Activated T-helper 17 cell treated with anti-CD3 and anti-CD28 coated beads, Interleukin-2, amount 50 U/mL, for 72 hours (primary cell): ENCODE data around the gene IQCE. TPM values are rescaled to one million over a fixed set of nuclear protein-coding genes. Genes with fewer than 3 reads are reported as not detected.

Experiments
- ATAC-seq: fragments of 150-1000 bp; cut with Tn5 transposase; replicated peaks from 2 replicates; pipeline ENCODE4 v1.10.0; 2021; ENCODE audit warnings: mild to moderate bottlenecking, moderate library complexity
- H3K27ac Mint-ChIP-seq: one replicate; pipeline ENCODE4 v1.8.0; 2022; ENCODE audit warnings: mixed read lengths
- H3K27me3 Mint-ChIP-seq: one replicate; pipeline ENCODE4 v1.8.0; 2022; ENCODE audit warnings: mixed read lengths
- H3K36me3 Mint-ChIP-seq: one replicate; pipeline ENCODE4 v1.8.0; 2022; ENCODE audit warnings: low read depth, mild to moderate bottlenecking, mixed read lengths
- H3K4me1 Mint-ChIP-seq: one replicate; pipeline ENCODE4 v1.8.0; 2022; ENCODE audit warnings: mixed read lengths
- H3K4me3 Mint-ChIP-seq: one replicate; pipeline ENCODE4 v1.8.0; 2022; ENCODE audit warnings: mild to moderate bottlenecking, mixed read lengths
- H3K9me3 Mint-ChIP-seq: one replicate; pipeline ENCODE4 v1.8.0; 2022; ENCODE audit warnings: mixed read lengths
- total RNA-seq, 2 donors: library from RNA; stranded (reverse); gene quantifications; one replicate each; pipeline ENCODE4 v1.2.3, GENCODE V29; 2022

Gene IQCE
- total RNA-seq, 2 donors from 2014 or later, result 11.2 to 15.3 TPM

- no peaks in the 10 kb centered on the region for H3K9me3 Mint-ChIP-seq
- H3K36me3 Mint-ChIP-seq, result peaks cover 22% of the 10 kb centered on the region
- peak overlapping the region; percentile 61 for H3K4me3 Mint-ChIP-seq
- H3K4me1 Mint-ChIP-seq, result peaks cover 7% of the 10 kb centered on the region
- no peak overlapping the region for H3K27ac Mint-ChIP-seq
- H3K27me3 Mint-ChIP-seq, result no peaks in the 10 kb centered on the region
- no peak for ATAC-seq
Observed at GRCh38 chr7:2517678-2518507, 40.9 kb upstream of the IQCE start.

GRCh38 chr7:2518737-2519118 is 40.1 kb upstream of the IQCE start:
- Mint-ChIP-seq H3K4me1 (peaks cover 6% of the 10 kb centered on the region), H3K9me3 (no peaks in the 10 kb centered on the region), H3K27ac (no peak overlapping the region)

GRCh38 chr7:2519119-2519930 is 39.5 kb upstream of the IQCE start, which contains the start of gene LFNG:
Gene LFNG, plus strand, starts transcription at chr7:2519774. Its CDS starts 88 bp downstream, at chr7:2519862.
- H3K4me1 Mint-ChIP-seq, result peaks cover 6% of the 10 kb centered on the region
- peak within 1 kb of the TSS; percentile 87 for H3K4me3 Mint-ChIP-seq
- H3K9me3 Mint-ChIP-seq, result no peaks in the 10 kb centered on the region
- ATAC-seq, result peak; percentile 78
- no peaks in the 10 kb centered on the region for H3K27me3 Mint-ChIP-seq
- H3K36me3 Mint-ChIP-seq, result peaks cover 26% of the 10 kb centered on the region
- peak within 1 kb of the TSS; percentile 76 for H3K27ac Mint-ChIP-seq

More at GRCh38 chr7:2518737-2519118, 40.1 kb upstream of the IQCE start:
- no peak for ATAC-seq
- Mint-ChIP-seq H3K27me3 (no peaks in the 10 kb centered on the region), H3K36me3 (peaks cover 26% of the 10 kb centered on the region), H3K4me3 (peak overlapping the region; percentile 61)

- Mint-ChIP-seq H3K27ac (peak overlapping the region; percentile 76), H3K4me1 (peaks cover 6% of the 10 kb centered on the region), H3K36me3 (peaks cover 26% of the 10 kb centered on the region), H3K4me3 (peak overlapping the region; percentile 87), H3K9me3 (no peaks in the 10 kb centered on the region), H3K27me3 (no peaks in the 10 kb centered on the region)
- ATAC-seq, result peak; percentile 11
Observed at GRCh38 chr7:2520131-2520760, 38.5 kb upstream of the IQCE start.

- H3K4me1 Mint-ChIP-seq, result peaks cover 6% of the 10 kb centered on the region
- no peaks in the 10 kb centered on the region for H3K9me3 Mint-ChIP-seq
- H3K27me3 Mint-ChIP-seq, result no peaks in the 10 kb centered on the region
- H3K4me3 Mint-ChIP-seq, result peak overlapping the region; percentile 87
- ATAC-seq, result no peak
- peak overlapping the region; percentile 76 for H3K27ac Mint-ChIP-seq
- H3K36me3 Mint-ChIP-seq, result peaks cover 30% of the 10 kb centered on the region
Observed at GRCh38 chr7:2520761-2521290, 38.0 kb upstream of the IQCE start.

- Mint-ChIP-seq H3K27me3 (no peaks in the 10 kb centered on the region), H3K27ac (peak overlapping the region; percentile 76), H3K4me1 (peaks cover 6% of the 10 kb centered on the region), H3K9me3 (no peaks in the 10 kb centered on the region), H3K36me3 (peaks cover 35% of the 10 kb centered on the region), H3K4me3 (peak overlapping the region; percentile 87)
- ATAC-seq, result peak; percentile 0
Observed at GRCh38 chr7:2521341-2521745, 37.4 kb upstream of the IQCE start.

GRCh38 chr7:2521952-2522591 is 36.7 kb upstream of the IQCE start:
- Mint-ChIP-seq H3K4me3 (peak overlapping the region; percentile 87), H3K27me3 (no peaks in the 10 kb centered on the region), H3K36me3 (peaks cover 37% of the 10 kb centered on the region), H3K9me3 (no peaks in the 10 kb centered on the region), H3K27ac (peak overlapping the region; percentile 76), H3K4me1 (peaks cover 6% of the 10 kb centered on the region)
- ATAC-seq, result peak; percentile 64

GRCh38 chr7:2522780-2523433 is 35.9 kb upstream of the IQCE start:
- Mint-ChIP-seq H3K27ac (peak overlapping the region; percentile 76), H3K36me3 (peaks cover 44% of the 10 kb centered on the region), H3K4me3 (peak overlapping the region; percentile 87), H3K4me1 (peaks cover 10% of the 10 kb centered on the region), H3K27me3 (no peaks in the 10 kb centered on the region), H3K9me3 (no peaks in the 10 kb centered on the region)
- peak; percentile 8 for ATAC-seq

- Mint-ChIP-seq H3K27me3 (no peaks in the 10 kb centered on the region), H3K27ac (no peak overlapping the region), H3K4me3 (peak overlapping the region; percentile 87), H3K4me1 (peaks cover 16% of the 10 kb centered on the region), H3K9me3 (no peaks in the 10 kb centered on the region), H3K36me3 (peaks cover 50% of the 10 kb centered on the region)
- no peak for ATAC-seq
Observed at GRCh38 chr7:2523461-2523936, 35.3 kb upstream of the IQCE start.

- Mint-ChIP-seq H3K9me3 (no peaks in the 10 kb centered on the region), H3K4me3 (peak overlapping the region; percentile 87), H3K27ac (no peak overlapping the region), H3K36me3 (peaks cover 50% of the 10 kb centered on the region), H3K27me3 (no peaks in the 10 kb centered on the region), H3K4me1 (peaks cover 20% of the 10 kb centered on the region)
- ATAC-seq, result no peak
Observed at GRCh38 chr7:2523941-2524807, 34.6 kb upstream of the IQCE start.

- Mint-ChIP-seq H3K36me3 (peaks cover 50% of the 10 kb centered on the region), H3K4me3 (no peak overlapping the region), H3K27me3 (no peaks in the 10 kb centered on the region), H3K9me3 (no peaks in the 10 kb centered on the region), H3K27ac (no peak overlapping the region), H3K4me1 (peaks cover 20% of the 10 kb centered on the region)
- no peak for ATAC-seq
Observed at GRCh38 chr7:2524808-2525657, 33.7 kb upstream of the IQCE start.
